ENCODE measurements around the gene SRPRA.

DNA sequence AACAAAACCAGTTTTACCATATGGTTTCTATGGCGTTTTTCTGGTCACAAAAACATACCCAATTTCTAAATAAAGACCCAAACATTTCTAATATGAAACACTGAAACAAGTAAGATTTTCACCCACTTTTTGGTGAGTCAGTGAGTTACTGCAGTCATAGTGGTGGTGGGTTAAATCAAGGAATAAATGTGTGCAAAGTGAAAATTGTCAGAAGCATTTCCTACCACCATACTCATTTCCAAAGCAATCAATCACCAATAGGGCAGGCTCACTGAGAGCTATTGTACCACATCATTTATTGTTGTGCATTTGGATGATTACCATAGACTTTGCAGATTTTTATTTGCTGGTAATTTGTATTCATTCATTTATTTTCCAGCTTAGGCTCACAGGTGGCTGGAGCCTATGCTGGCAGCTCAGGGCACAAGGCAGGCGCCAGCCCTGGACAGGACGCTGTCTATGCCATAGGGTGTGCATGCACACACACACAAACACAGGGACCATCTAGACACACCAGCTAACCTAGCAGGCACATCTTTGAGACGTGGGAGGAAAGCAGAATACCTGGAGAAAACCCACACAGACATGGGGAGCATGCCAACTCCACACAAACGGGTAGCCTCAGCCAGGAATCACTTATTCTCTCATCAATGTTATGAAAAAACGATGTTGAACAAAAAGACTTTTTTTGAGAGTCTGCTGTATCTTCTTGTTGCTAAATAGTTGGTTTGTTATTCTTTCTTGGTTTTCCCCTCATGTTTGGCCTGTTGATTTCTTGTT lies 52.0 kb downstream of the SRPRA start:
- TF ChIP-seq CTCF (conservative IDR thresholded peaks at IDR 0.05; ENCODE audit: low read length) (no peak), EZH2phosphoT487 (IDR thresholded peaks at IDR 0.05; ENCODE audit: borderline replicate concordance) (no peak)

Measured in Loucy (cell line).